SHP77 treated with DMSO at 0.1 percent for 48 hours (cell line): ENCODE data around the gene CEP104.

ENCODE experiments used
- DNase-seq: peaks from one replicate; lab custom pipeline; 2025; lab: John Stamatoyannopoulos, UW

The CEP104 gene

DNA sequence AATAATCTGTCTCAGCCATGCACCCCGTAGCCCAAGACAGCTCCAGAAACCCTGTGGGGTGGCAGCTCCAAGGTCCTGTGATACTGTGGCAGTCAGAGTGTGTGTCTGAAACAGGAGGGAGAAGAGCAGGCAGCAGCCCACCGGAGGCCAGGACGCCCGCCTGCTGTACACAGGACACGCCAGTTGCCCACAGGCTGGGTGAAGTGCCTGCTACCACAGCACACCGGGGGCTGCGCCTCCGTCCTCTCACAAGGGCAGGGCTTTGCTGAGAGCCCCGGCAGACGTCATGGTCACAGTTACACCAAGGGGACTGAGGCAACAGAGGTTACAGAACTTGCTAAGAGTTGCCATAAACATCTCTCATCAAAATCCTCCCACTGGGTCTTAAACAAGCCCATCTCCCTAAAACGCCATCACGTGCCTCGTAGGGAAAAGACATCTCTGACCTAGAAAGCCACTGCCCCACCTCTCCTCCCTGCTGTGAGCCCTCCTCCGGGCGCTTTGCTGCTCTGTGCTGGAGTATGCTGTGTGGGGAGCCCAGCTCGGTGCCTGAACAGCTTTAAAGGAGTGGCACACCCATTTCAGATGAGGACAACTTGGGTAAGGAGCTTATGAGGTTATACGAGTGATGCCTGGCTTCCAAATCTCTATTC lies 37.7 kb upstream of the CEP104 start:
- DNase-seq = no peak

GRCh38 chr1:3893190-3893589 lies 36.2 kb upstream of the CEP104 start:
- DNase-seq = no peak

GRCh38 chr1:3892748-3893147 lies 35.7 kb upstream of the CEP104 start:
- DNase-seq = no peak

- DNase-seq = no peak
Measured at GRCh38 chr1:3891329-3891865, 34.4 kb upstream of the CEP104 start.

- no peak for DNase-seq
Measured at GRCh38 chr1:3890389-3891328, 33.6 kb upstream of the CEP104 start.

- DNase-seq = no peak
Measured at GRCh38 chr1:3889936-3890335, 32.9 kb upstream of the CEP104 start.

DNA sequence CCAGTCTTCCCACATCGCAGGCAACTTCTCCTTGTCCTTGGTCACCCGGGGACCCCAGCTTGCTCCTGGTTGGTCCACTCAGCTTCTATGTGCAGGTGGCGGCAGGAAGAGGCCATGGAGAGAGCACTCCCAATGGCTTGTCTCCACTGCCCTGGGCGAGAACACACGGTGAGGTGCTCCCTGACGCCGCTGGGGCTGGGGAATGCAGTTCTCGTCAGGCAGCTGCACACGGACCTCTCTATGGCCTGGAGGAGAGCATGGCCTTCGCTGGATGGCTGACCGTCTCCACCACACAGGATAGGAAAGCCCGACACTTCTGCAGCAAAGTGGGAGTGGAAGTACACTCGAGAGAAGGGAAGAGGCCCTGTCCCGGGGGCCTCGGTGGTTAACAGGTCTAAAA lies 31.3 kb upstream of the CEP104 start:
- DNase-seq = no peak

DNA sequence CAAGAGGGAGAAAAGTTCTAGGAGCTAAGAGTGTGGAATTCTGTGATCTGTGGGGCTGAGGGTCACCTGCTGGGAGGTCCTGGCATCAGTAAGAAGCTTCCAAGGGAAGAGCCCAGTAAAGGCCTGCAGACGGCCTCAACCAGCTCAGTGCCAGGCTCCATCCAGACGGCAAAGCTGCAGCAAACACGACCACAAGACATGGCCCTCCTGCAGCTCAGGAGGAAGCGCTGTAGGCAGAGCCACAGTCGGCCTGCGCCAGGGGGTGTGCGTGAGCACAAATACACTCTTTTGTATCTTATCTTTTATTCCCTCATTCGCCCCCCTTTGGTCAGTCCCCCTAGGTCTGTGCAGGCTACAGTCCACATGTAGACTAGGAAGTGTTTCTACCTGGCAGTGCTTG lies 29.7 kb upstream of the CEP104 start:
- no peak for DNase-seq

- DNase-seq = no peak
Measured at GRCh38 chr1:3886106-3886670, 29.2 kb upstream of the CEP104 start.

- no peak for DNase-seq
Measured at GRCh38 chr1:3885611-3886010, 28.6 kb upstream of the CEP104 start.

- no peak for DNase-seq
Measured at GRCh38 chr1:3884966-3885365, 28.0 kb upstream of the CEP104 start.

DNA sequence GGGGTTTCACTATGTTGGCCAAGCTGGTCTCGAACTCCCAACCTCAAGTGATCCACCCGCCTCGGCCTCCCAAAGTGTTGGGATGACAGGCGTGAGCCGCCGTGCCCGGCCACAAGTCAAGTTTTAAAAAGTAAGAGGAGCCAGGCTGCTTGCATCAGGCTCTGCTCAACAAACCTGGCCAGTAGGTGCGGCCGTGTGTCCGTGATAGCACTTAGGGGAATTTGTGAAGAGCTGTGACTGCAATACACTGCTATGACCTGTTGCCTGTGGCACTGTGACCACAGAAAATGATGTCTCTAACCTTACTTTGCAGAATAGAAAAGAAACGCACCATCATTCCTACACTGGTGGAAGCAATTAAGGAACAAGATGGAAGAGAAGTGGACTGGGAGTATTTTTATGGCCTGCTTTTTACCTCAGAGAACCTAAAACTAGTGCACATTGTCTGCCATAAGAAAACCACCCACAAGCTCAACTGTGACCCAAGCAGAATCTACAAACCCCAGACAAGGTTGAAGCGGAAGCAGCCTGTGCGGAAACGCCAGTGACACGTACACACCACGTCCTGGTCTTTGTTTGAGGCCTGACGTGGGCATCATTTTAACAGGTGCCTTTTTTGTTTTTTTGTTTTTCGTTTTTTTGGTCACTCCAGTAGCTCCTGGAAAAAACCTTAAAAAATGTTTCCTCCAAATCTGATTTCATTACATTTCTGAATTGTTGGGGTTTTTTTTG lies 26.3 kb upstream of the CEP104 start:
- DNase-seq = no peak

- DNase-seq = no peak
Measured at GRCh38 chr1:3881193-3881480, 24.1 kb upstream of the CEP104 start.

GRCh38 chr1:3880429-3881192 lies 23.6 kb upstream of the CEP104 start:
- DNase-seq = no peak

DNA sequence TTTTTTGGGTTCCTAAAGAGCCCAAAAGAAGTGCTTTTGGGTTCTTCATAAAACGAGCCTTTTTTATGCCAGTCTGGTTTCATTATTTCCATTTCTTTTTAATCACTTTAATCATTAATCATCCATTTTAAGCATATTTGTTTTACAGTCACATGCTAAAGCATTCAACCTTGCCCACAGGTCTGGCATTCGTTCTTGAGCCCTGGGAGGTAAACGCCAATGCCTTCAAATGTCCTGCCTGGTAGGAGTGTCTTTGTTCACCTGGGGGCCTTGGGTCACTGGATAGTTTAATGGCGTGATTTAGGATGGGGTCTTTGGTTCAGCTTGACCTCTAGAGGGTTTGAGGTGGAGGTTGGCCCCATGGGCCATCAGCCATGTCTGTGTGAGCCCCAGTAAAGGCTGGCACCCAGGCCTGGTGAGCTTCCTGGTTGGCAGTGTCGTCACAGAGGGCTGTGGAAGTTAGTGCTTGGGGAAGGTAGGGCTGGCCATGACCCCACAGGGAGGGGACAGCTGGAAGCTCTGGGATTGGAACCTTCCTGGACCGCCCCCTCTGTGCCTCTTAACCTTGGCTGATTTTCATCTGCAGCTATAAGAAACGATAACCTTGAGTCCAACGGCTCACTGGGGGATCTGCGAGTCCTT lies 22.9 kb upstream of the CEP104 start:
- no peak for DNase-seq

- DNase-seq = no peak
Measured at GRCh38 chr1:3879099-3879498, 22.1 kb upstream of the CEP104 start.

GRCh38 chr1:3876716-3877115 lies 19.7 kb upstream of the CEP104 start:
- no peak for DNase-seq

DNA sequence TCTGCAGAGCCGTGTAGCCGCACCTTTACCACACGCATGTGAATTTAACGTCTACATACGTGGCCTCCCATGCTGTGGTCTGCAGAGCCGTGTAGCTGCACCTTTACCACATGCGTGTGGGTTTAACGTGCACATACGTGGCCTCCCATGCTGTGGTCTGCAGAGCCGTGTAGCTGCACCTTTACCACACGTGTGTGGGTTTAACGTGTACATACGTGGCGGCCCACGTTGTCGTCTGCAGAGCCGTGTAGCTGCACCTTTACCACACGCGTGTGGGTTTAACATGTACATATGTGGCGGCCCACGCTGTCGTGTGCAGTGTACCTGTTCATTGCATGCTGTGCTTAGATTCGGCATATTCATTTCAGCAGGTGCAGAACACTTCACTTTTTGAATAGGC lies 17.7 kb upstream of the CEP104 start:
- no peak for DNase-seq

- DNase-seq = no peak
Measured at GRCh38 chr1:3872546-3872945, 15.5 kb upstream of the CEP104 start.

DNA sequence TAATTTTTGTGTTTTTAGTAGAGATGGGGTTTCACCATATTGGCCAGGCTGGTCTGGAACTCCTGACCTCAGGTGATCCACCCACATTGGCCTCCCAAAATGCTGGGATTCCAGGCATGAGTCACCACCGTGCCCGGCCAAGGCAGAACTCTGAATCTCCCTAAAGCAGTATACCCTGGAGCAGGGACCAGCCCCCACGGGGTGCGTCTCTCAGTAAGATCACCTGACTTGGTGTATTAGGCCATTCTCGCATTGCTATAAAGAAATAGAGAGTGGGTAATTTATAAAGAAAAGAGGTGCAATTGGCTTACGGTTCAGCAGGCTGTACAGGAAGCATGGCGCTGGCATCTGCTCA lies 14.4 kb upstream of the CEP104 start:
- DNase-seq = no peak

DNA sequence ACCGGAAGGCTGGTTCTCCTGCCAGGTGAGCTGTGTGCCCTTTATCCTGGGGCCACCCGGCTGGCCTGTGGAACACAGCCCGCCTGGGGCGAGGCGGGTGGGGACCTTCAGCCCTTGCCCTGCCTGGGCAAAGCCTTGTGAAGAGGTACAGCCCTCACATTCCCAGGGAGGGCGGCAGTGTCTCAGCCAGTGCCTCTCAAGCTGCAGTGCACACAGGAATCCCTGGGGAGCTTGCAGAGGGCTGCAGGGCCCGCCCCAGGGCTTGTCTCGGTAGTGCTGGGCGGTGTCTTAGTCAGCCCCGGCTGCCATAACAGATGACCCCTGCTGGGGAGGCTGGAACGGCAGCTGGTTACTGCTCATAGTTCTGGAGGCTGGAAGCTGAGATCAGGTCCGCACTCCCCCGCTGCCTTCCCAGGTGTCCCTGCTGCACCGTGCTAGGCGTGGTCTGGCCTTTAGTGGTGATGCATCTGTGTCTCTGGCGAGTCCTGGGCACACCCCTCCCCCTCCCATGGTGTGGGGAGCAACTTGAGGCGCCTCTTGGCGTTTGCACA lies 12.8 kb upstream of the CEP104 start:
- DNase-seq = no peak
